BJ (cell line): ENCODE data around the gene VPS18. TPM values are rescaled to one million over a fixed set of nuclear protein-coding genes. Genes with fewer than 3 reads are reported as not detected.

Experiments used
- CTCF ChIA-PET: fragments of 350-600 bp; formaldehyde crosslinking; extraction: SDS; loops from one replicate; lab custom pipeline; 2021; ENCODE audit warnings: antibody characterized with exemption, inconsistent platforms; lab: Yijun Ruan, JAX
- POLR2A ChIA-PET: fragments of 300-600 bp; sonication (Branson Sonifier 250); formaldehyde crosslinking; extraction: SDS; loops from one replicate; lab custom pipeline; 2021; ENCODE audit warnings: antibody characterized with exemption; lab: Charles Lee
- DNase-seq: peaks from one replicate; pipeline ENCODE4 v3.0.0-alpha.2; 2011; ENCODE audit warnings: low read depth
- H3K27me3 ChIP-seq: 2 replicates; pipeline ENCODE4 v1.6.0; 2011; ENCODE audit warnings: low read length; ENCODE audit not compliant: control insufficient read depth, insufficient read depth
- H3K36me3 ChIP-seq: 2 replicates; pipeline ENCODE4 v1.5.1; 2011; ENCODE audit warnings: low read length; ENCODE audit not compliant: control insufficient read depth, insufficient read depth
- H3K4me3 ChIP-seq: 2 replicates; pipeline ENCODE4 v1.5.1; 2011; ENCODE audit warnings: low read depth, mild to moderate bottlenecking, control low read depth, low read length
- CTCF ChIP-seq: IDR thresholded peaks from 2 replicates; pipeline ENCODE4 v1.5.1; 2011; ENCODE audit warnings: low read depth, mild to moderate bottlenecking, control low read depth, inconsistent platforms, low read length, moderate library complexity; ENCODE audit not compliant: insufficient read depth
- polyA plus RNA-seq: library from polyadenylated mRNA; depleted of rRNA; stranded (reverse); fragments of >200 nt; gene quantifications from 2 replicates; pipeline ENCODE4 v1.2.3, GENCODE V29; 2011

The VPS18 gene
- polyA plus RNA-seq, 1 experiment, result 28.4 TPM

DNA sequence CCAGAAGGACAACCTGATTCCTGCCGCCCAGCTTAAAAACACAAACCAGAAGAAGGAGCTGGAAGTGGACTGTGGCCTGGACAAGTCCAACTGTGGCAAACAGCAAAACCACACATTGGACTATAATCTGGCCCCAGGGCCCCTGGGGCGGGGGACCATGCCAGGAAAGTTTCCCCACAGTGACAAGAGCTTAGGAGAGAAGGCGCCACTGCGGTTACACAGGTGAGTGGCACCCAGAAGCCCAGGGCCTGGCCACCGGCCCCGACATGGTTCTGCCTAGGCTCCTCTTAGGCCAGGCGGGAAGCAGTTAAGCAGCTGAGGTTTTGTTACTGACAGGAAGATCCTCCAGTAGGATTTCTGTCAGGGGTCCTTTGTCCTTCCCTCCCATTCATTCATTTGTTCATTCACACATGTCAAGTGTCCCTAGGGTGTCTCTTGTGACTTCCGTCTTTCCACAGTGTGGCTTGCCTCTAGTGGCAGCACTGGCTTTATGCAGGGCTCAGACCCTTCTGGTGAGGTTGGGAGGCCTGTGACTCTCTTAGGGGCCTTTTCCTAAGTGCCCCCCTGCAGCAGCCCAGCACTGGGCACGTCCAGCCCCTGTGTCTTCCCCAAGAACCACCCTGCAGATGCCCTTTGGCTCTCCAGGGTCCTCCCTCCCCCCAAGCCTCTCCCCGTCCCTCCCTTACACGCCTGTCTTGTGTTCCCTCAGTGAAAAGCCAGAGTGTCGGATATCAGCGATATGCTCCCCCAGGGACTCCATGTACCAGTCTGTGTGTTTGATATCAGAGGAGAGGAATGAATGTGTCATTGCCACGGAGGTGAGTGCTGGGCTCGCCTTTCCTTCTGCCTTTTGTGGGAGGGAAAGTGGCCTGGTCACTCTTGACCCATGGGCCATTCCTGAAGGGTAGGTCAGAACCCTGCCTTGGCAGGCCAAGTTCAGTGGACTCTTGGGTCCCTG is 42.7 kb downstream of the VPS18 start:
- ChIA-PET POLR2A (no interaction called here), CTCF (interaction anchor here (0.6 to 9.5 kb wide), 3 partner anchors 32 to 82 kb away, joined by 3 to 142 read pairs (median 3); no protein-coding TSS in a partner anchor)
- no peak for TF ChIP-seq CTCF
- no peak for DNase-seq
- Histone ChIP-seq H3K27me3 (peaks cover 1% of the 10 kb centered on the region; the same call in 1 of the 2 replicates), H3K4me3 (no peak overlapping the region), H3K36me3 (0 out of 2 replicates have a peak, but pooled peaks cover under 1% of the 10 kb centered on the region)

DNA sequence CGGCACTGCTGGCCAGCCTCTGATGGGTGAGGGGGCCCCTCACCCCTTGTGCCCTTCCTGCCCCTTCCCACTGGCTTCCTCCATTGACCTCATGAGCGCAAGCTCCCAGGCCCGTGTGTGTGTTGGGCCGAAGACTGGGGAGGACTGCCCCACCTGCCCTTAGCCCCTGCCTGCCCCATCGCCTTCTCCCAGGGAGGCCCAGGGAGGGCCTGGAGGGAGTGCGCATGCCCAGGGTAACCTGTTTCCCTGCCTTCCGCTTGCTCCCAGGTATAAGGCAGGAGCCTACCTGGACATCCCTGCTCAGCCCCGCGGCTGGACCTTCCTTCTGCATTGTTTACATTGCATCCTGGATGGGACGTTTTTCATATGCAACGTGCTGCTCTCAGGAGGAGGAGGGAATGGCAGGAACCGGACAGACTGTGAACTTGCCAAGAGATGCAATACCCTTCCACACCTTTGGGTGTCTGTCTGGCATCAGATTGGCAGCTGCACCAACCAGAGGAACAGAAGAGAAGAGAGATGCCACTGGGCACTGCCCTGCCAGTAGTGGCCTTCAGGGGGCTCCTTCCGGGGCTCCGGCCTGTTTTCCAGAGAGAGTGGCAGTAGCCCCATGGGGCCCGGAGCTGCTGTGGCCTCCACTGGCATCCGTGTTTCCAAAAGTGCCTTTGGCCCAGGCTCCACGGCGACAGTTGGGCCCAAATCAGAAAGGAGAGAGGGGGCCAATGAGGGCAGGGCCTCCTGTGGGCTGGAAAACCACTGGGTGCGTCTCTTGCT is 43.7 kb downstream of the VPS18 start:
- POLR2A ChIA-PET, result no interaction called here
- Histone ChIP-seq H3K4me3 (no peak overlapping the region), H3K27me3 (no peaks in the 10 kb centered on the region), H3K36me3 (no peaks in the 10 kb centered on the region)
- DNase-seq, result no peak
- CTCF ChIA-PET, result interaction anchor here (0.6 to 9.5 kb wide), 4 partner anchors 8 to 256 kb away, joined by 3 to 142 read pairs (median 86); partner anchors contain the start of gene DLL4
- TF ChIP-seq CTCF, result peak; percentile 22; the same call in 1 of the 2 replicates

GRCh38 chr15:40938536-40938870 is 44.3 kb downstream of the VPS18 start:
- POLR2A ChIA-PET, result no interaction called here
- TF ChIP-seq CTCF, result no peak
- Histone ChIP-seq H3K36me3 (no peaks in the 10 kb centered on the region), H3K27me3 (no peaks in the 10 kb centered on the region), H3K4me3 (no peak overlapping the region)
- CTCF ChIA-PET, result interaction anchor here (6.5 to 9.5 kb wide), 3 partner anchors 9 to 81 kb away, joined by 83 to 142 read pairs (median 89); partner anchors contain the start of gene DLL4
- DNase-seq, result no peak

DNA sequence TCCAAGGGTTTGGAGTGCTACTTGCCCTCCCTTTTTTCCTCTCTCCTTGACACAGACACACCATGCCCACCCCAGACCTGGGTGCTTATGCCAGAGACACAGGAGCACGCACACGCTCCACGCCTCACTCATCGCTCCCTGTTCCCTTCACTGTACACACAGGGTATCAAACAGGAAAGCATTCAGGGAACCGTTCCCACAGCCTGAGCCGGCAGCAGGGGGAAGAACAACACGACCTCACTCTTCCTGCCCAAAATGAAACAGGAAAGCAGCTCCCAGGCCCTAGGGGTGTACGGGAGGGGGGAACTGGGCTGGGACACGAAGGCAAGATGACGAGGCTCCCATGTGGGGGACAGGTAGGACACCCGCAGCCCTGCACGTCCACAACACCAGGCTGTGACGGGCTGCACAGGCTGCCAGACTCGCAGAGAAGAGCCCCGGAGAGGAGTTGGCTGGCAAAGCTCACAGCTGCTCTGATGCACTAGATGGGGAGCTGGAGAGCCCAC is 46.1 kb downstream of the VPS18 start:
- ChIA-PET CTCF (interaction anchor here (1.2 to 9.5 kb wide), 9 partner anchors 10 to 124 kb away, joined by 3 to 142 read pairs (median 43); partner anchors contain the start of genes CHAC1 and DLL4), POLR2A (interaction anchor here (0.5 kb wide), 1 partner anchor 91 kb away, joined by 3 read pairs; no protein-coding TSS in a partner anchor)
- TF ChIP-seq CTCF, result no peak
- Histone ChIP-seq H3K27me3 (no peaks in the 10 kb centered on the region), H3K36me3 (no peaks in the 10 kb centered on the region), H3K4me3 (no peak overlapping the region)
- no peak for DNase-seq
